ENCODE data around the gene PSMD6. TPM values are rescaled to one million over a fixed set of nuclear protein-coding genes. Genes with fewer than 3 reads are reported as not detected.

Gene PSMD6
- total RNA-seq, 1 experiment from 2014 or later = 78.7 TPM

- H3K9ac ChIP-seq (ENCODE audit: low read length) = no peak overlapping the region
- POLR2A ChIA-PET = no interaction called here
- intact Hi-C loops (cut with micrococcal nuclease) = no loop called here
Observed at GRCh38 chr3:63979093-63979885, 44.0 kb downstream of the PSMD6 start.

More at GRCh38 chr3:63979093-63979885, 44.0 kb downstream of the PSMD6 start:
- Histone ChIP-seq H3K36me3 (ENCODE audit: control insufficient read depth in 1 of 2, insufficient read depth in 2 of 2, low read length in 2 of 2) (peaks cover 3 to 12% of the 10 kb centered on the region in 2 experiments; a peak in 2 of 4 replicates), H3K9me2 (ENCODE audit: insufficient read depth) (no peaks in the 10 kb centered on the region), H3K27me3 (ENCODE audit: insufficient read depth, low read length) (no peaks in the 10 kb centered on the region), H3K9me3 (ENCODE audit: control insufficient read depth in 1 of 2, insufficient read depth in 1 of 2, low read depth in 1 of 2, low read length in 2 of 2) (no peaks in the 10 kb centered on the region), H3K4me2 (ENCODE audit: low read length) (no peak overlapping the region), H4K20me1 (ENCODE audit: insufficient read depth) (no peaks in the 10 kb centered on the region; the same call in 1 of the 2 replicates), H3K27ac (ENCODE audit: low read depth, low read length) (no peak overlapping the region), H3K79me2 (ENCODE audit: insufficient read depth, low read length) (peaks cover 4% of the 10 kb centered on the region), H3K4me1 (ENCODE audit: control insufficient read depth in 1 of 2, insufficient read depth in 2 of 2, low read length in 2 of 2) (no peaks in the 10 kb centered on the region), H2AFZ (ENCODE audit: low read depth, low read length, poor library complexity, severe bottlenecking) (no peak overlapping the region), H3K4me3 (replicated peaks in 1 of 2; ENCODE audit: low read depth in 1 of 2, low read length in 2 of 2) (no peak overlapping the region)
- RAD21 ChIA-PET (ENCODE audit: low non-redundant PET in 1 of 2, low total read pairs in 2 of 2, uncharacterized antibody in 2 of 2, unreplicated experiment in 2 of 2) = no interaction called here
- CTCF ChIA-PET = interaction anchor here (0.6 to 1.5 kb wide), 2 partner anchors 15 to 19 kb away, joined by 3 to 4 read pairs; no protein-coding TSS in a partner anchor
- no peak for TF ChIP-seq SP1 (IDR thresholded peaks at IDR 0.05; ENCODE audit: low read depth)
- TF ChIP-seq, protein P1, sequence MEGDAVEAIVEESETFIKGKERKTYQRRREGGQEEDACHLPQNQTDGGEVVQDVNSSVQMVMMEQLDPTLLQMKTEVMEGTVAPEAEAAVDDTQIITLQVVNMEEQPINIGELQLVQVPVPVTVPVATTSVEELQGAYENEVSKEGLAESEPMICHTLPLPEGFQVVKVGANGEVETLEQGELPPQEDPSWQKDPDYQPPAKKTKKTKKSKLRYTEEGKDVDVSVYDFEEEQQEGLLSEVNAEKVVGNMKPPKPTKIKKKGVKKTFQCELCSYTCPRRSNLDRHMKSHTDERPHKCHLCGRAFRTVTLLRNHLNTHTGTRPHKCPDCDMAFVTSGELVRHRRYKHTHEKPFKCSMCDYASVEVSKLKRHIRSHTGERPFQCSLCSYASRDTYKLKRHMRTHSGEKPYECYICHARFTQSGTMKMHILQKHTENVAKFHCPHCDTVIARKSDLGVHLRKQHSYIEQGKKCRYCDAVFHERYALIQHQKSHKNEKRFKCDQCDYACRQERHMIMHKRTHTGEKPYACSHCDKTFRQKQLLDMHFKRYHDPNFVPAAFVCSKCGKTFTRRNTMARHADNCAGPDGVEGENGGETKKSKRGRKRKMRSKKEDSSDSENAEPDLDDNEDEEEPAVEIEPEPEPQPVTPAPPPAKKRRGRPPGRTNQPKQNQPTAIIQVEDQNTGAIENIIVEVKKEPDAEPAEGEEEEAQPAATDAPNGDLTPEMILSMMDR (IDR thresholded peaks at IDR 0.05 in 2 of 3, conservative IDR thresholded peaks at IDR 0.05 in 1 of 3; ENCODE audit: borderline replicate concordance in 1 of 3, insufficient read depth in 1 of 3, low read depth in 2 of 3, low read length in 2 of 3) = no peak
- no peak for TF ChIP-seq CBX3 (IDR thresholded peaks at IDR 0.05; ENCODE audit: low read depth)
- TF ChIP-seq YY1 (IDR thresholded peaks at IDR 0.05; ENCODE audit: extremely low read depth, insufficient replicate concordance, low read depth, low read length) = no peak
- TF ChIP-seq ATF3 (IDR thresholded peaks at IDR 0.05) = no peak
- no peak for TF ChIP-seq POLR2A (IDR thresholded peaks at IDR 0.05; ENCODE audit: borderline replicate concordance, extremely low read depth, insufficient read depth, insufficient read length)
- TF ChIP-seq SIN3A (IDR thresholded peaks at IDR 0.05; ENCODE audit: low read depth) = no peak
- TF ChIP-seq ZFX (IDR thresholded peaks at IDR 0.05) = no peak
- DNase-seq (ENCODE audit: low read depth, low spot score) (no peak), ATAC-seq (no peak)
- BruUV-seq (replicated peaks) = no TSS peak

Measured in HCT116 (cell line).